HepG2 (cell line): ENCODE results near the gene INPP5E. TPM values are rescaled to one million over a fixed set of nuclear protein-coding genes. Genes with fewer than 3 reads are reported as not detected.

Experiments used
- ATAC-seq: fragments of 200-7000 bp; cut with Tn5 transposase; 3 replicates; pipeline ENCODE4 v1.9.1; 2020; ENCODE audit warnings: mild to moderate bottlenecking, moderate library complexity
- BruUV-seq: library from RNA; stranded (reverse); fragments of 400-500 nt; replicated peaks from 2 replicates; lab custom pipeline; 2021; lab: Mats Ljungman, UMichigan
- CTCF ChIA-PET: fragments of 300-600 bp; formaldehyde crosslinking; extraction: SDS; loops from one replicate; lab custom pipeline; 2021; ENCODE audit warnings: low total read pairs, inconsistent platforms, low intra/inter-chr PET ratio; lab: Yijun Ruan, JAX
- POLR2A ChIA-PET: fragments of 350-600 bp; sonication (Branson Sonifier 250); formaldehyde crosslinking; loops from one replicate; lab custom pipeline; 2020; ENCODE audit warnings: antibody characterized with exemption, inconsistent platforms; lab: Yijun Ruan, JAX
- DNase-seq: peaks from one replicate; pipeline ENCODE4 v3.0.0-alpha.2; 2015; ENCODE audit warnings: low spot score
- FAIRE-seq: peaks from 3 replicates; lab custom pipeline; 2011; peaks lifted over from hg19 to GRCh38; lab: Jason Lieb, UNC
- H2AFZ ChIP-seq: one replicate; pipeline ENCODE4 v1.6.1; 2011; ENCODE audit warnings: low read length, inconsistent platforms
- H3K27ac ChIP-seq: fragments of 300-600 bp; 3 replicates; pipeline ENCODE4 v1.8.0; 2011; ENCODE audit warnings: mixed run types, mild to moderate bottlenecking, mixed read lengths, low read length, inconsistent platforms; ENCODE audit not compliant: insufficient read depth; ENCODE audit errors: extremely low read length
- H3K27me3 ChIP-seq, 2 experiments: fragments of 200-600 bp in 1 of 2; 2 replicates in 1 of 2; 3 replicates in 1 of 2; pipeline versions ENCODE4 v1.6.0 to v1.8.0; 2011; ENCODE audit warnings: low read length in 2 of 2, mild to moderate bottlenecking in 2 of 2, moderate library complexity in 2 of 2, inconsistent platforms in 1 of 2; ENCODE audit not compliant: insufficient read depth in 2 of 2, control insufficient read depth in 1 of 2
- H3K36me3 ChIP-seq, 2 experiments: fragments of 200-600 bp in 1 of 2; replicated peaks in 1 of 2; 2 replicates in 1 of 2; 3 replicates in 1 of 2; pipeline versions ENCODE4 v1.5.1 to v1.8.0; 2011; ENCODE audit warnings: low read length in 2 of 2, inconsistent platforms in 1 of 2; ENCODE audit not compliant: insufficient read depth in 2 of 2, control insufficient read depth in 1 of 2
- H3K4me1 ChIP-seq: 2 replicates; pipeline ENCODE4 v1.5.1; 2012; ENCODE audit warnings: low read length, inconsistent platforms; ENCODE audit not compliant: insufficient read depth
- H3K4me2 ChIP-seq: 2 replicates; pipeline ENCODE4 v1.6.0; 2011; ENCODE audit warnings: low read depth, low read length, inconsistent platforms
- H3K4me3 ChIP-seq, 3 experiments: fragments of 200-600 bp in 1 of 3; sonication (generic), shearing (Covaris generic) in 1 of 3; replicated peaks in 1 of 3; 2 replicates each; pipeline ENCODE4 v1.5.1; 2011 to 2016; ENCODE audit warnings: low read length in 3 of 3, inconsistent platforms in 2 of 3, low read depth in 2 of 3, mild to moderate bottlenecking in 2 of 3, control low read depth in 1 of 3, mixed read lengths in 1 of 3; ENCODE audit not compliant: insufficient read depth in 1 of 3
- H3K79me2 ChIP-seq: one replicate; pipeline ENCODE4 v1.6.1; 2011; ENCODE audit warnings: low read length, inconsistent platforms; ENCODE audit not compliant: insufficient read depth
- H3K9ac ChIP-seq: 2 replicates; pipeline ENCODE4 v1.6.0; 2011; ENCODE audit warnings: mild to moderate bottlenecking, low read depth, low read length, inconsistent platforms; ENCODE audit not compliant: insufficient read depth
- H3K9me3 ChIP-seq: 2 replicates; pipeline ENCODE4 v1.5.1; 2012; ENCODE audit warnings: mild to moderate bottlenecking, low read length
- H4K20me1 ChIP-seq: 2 replicates; pipeline ENCODE4 v1.6.0; 2011; ENCODE audit warnings: inconsistent platforms, mild to moderate bottlenecking, low read length, moderate library complexity; ENCODE audit not compliant: insufficient read depth
- ATF7-NPFF ChIP-seq: sonication (generic); formaldehyde crosslinking; IDR thresholded peaks from 2 replicates; pipeline ENCODE4 v1.8.1; 2023; ENCODE audit warnings: mild to moderate bottlenecking, low read depth, missing genetic modification reagents, moderate library complexity
- FOXA1 ChIP-seq, 2 experiments: fragments of 450-650 bp in 1 of 2; sonication (generic) in 1 of 2; formaldehyde crosslinking in 1 of 2; IDR thresholded peaks; 2 replicates each; pipeline versions ENCODE4 v1.4.0 to v1.6.1; 2016 to 2020; ENCODE audit warnings: missing genetic modification reagents in 1 of 2
- FOXO1 ChIP-seq: sonication (generic); formaldehyde crosslinking; IDR thresholded peaks from 2 replicates; pipeline ENCODE4 v1.4.0; 2020; ENCODE audit warnings: missing genetic modification reagents
- KAT8 ChIP-seq: IDR thresholded peaks from 2 replicates; pipeline ENCODE4 v1.6.1; 2016; ENCODE audit warnings: missing genetic modification reagents, missing compliant biosample characterization
- KLF13 ChIP-seq: sonication (generic); formaldehyde crosslinking; IDR thresholded peaks from 2 replicates; pipeline ENCODE4 v1.4.0; 2020; ENCODE audit warnings: mild to moderate bottlenecking, missing genetic modification reagents
- MAFF ChIP-seq: IDR thresholded peaks from 2 replicates; pipeline ENCODE4 v1.6.1; 2011; ENCODE audit warnings: low read depth, low read length, improper control_type of control experiment
- MYC ChIP-seq: sonication (generic); formaldehyde crosslinking; IDR thresholded peaks from 2 replicates; pipeline ENCODE4 v1.9.0; 2021; ENCODE audit warnings: missing genetic modification reagents, borderline replicate concordance
- NFKB2 ChIP-seq: sonication (generic); formaldehyde crosslinking; IDR thresholded peaks from 2 replicates; pipeline ENCODE4 v1.4.0; 2020; ENCODE audit warnings: missing genetic modification reagents, borderline replicate concordance
- SALL2 ChIP-seq: sonication (generic); formaldehyde crosslinking; IDR thresholded peaks from 2 replicates; pipeline ENCODE4 v1.8.1; 2023; ENCODE audit warnings: mild to moderate bottlenecking, missing genetic modification reagents, inconsistent platforms
- SMAD1 ChIP-seq: sonication (generic); formaldehyde crosslinking; IDR thresholded peaks from 2 replicates; pipeline ENCODE4 v1.4.0; 2020; ENCODE audit warnings: missing genetic modification reagents, low read depth, mild to moderate bottlenecking, borderline replicate concordance
- SP4 ChIP-seq: sonication (generic); formaldehyde crosslinking; IDR thresholded peaks from 2 replicates; pipeline ENCODE4 v1.8.1; 2023; ENCODE audit warnings: mild to moderate bottlenecking, missing genetic modification reagents
- SYNCRIP ChIP-seq: fragments of 200-400 bp; formaldehyde crosslinking; IDR thresholded peaks from 2 replicates; pipeline ENCODE4 v1.6.1; 2018; ENCODE audit warnings: mild to moderate bottlenecking, low read depth, low read length; ENCODE audit not compliant: insufficient read depth
- TAF1 ChIP-seq: sonication (generic); formaldehyde crosslinking; IDR thresholded peaks from 2 replicates; pipeline ENCODE4 v1.4.0; 2020; ENCODE audit warnings: missing genetic modification reagents
- ZBTB1 ChIP-seq: sonication (generic); formaldehyde crosslinking; IDR thresholded peaks from 2 replicates; pipeline ENCODE4 v1.4.0; 2020; ENCODE audit warnings: missing genetic modification reagents, borderline replicate concordance
- ZC3H4 ChIP-seq: sonication (generic); formaldehyde crosslinking; IDR thresholded peaks from 2 replicates; pipeline ENCODE4 v1.4.0; 2020; ENCODE audit warnings: missing genetic modification reagents, borderline replicate concordance
- ZFP82 ChIP-seq: sonication (generic); formaldehyde crosslinking; IDR thresholded peaks from 2 replicates; pipeline ENCODE4 v1.5.1; 2020; ENCODE audit warnings: mild to moderate bottlenecking, missing genetic modification reagents, borderline replicate concordance
- ZNF382 ChIP-seq: sonication (generic); formaldehyde crosslinking; IDR thresholded peaks from 2 replicates; pipeline ENCODE4 v1.5.0; 2020; ENCODE audit warnings: missing genetic modification reagents, mild to moderate bottlenecking, borderline replicate concordance
- ZNF749 ChIP-seq: sonication (generic); formaldehyde crosslinking; IDR thresholded peaks from 2 replicates; pipeline ENCODE4 v1.8.0; 2022; ENCODE audit warnings: mild to moderate bottlenecking, missing genetic modification reagents, moderate library complexity, borderline replicate concordance
- ZSCAN29 ChIP-seq: sonication (generic); formaldehyde crosslinking; conservative IDR thresholded peaks from 2 replicates; pipeline ENCODE4 v1.4.0; 2020; ENCODE audit warnings: mild to moderate bottlenecking, missing genetic modification reagents
- WGBS: methylation state at CpG from one replicate; pipeline ENCODE4 v1.1.6; 2017; ENCODE audit warnings: low lambda C conversion rate; 5-methylcytosine and 5-hydroxymethylcytosine counted together
- in situ Hi-C: cut with HindIII; loops from 2 replicates; pipeline ENCODE4 v1.10.0; 2017; ENCODE audit warnings: low pct_unique_long_range_greater_than_20kb; ENCODE audit not compliant: extremely low pct_ligation_motif_present
- intact Hi-C: fragments of 100-400 bp; cut with micrococcal nuclease; formaldehyde crosslinking; loops from one replicate; pipeline ENCODE4 v1.10.0; 2022; ENCODE audit not compliant: unreplicated experiment
- polyA plus RNA-seq, 8 experiments: library from polyadenylated mRNA; depleted of rRNA in 3 of 8; stranded (reverse) in 7 of 8; unstranded in 1 of 8; fragments of >200 nt; fragmentation: Illumina TruSeq in 4 of 8; extraction: Trizol in 4 of 8; gene quantifications; 2 replicates each; pipeline versions ENCODE4 v1.2.1 to v1.2.3, GENCODE V29; 2011 to 2016; ENCODE audit warnings: low read depth in 4 of 8, missing spikeins in 1 of 8, mixed read lengths in 1 of 8; ENCODE audit not compliant: insufficient read depth in 1 of 8
- total RNA-seq, 5 experiments: library from RNA; depleted of rRNA; stranded (reverse); fragments of >200 nt; fragmentation: Illumina TruSeq; extraction: Trizol; gene quantifications; 2 replicates each; pipeline ENCODE4 v1.2.3, GENCODE V29; 2016; ENCODE audit warnings: low read depth in 1 of 5
- TF ChIP-seq, protein P1 (sequence below): sonication (generic); formaldehyde crosslinking; conservative IDR thresholded peaks from 2 replicates; pipeline ENCODE4 v1.4.0; 2020; ENCODE audit warnings: mild to moderate bottlenecking, missing genetic modification reagents, moderate library complexity
- TF ChIP-seq, protein P2 (sequence below): sonication (generic); formaldehyde crosslinking; conservative IDR thresholded peaks from 2 replicates; pipeline ENCODE4 v1.5.0; 2020; ENCODE audit warnings: missing genetic modification reagents

The INPP5E gene
- total and polyA plus RNA-seq, 2 of the 13 experiments (the other 11 are each of a cell fraction or from before 2014, with no cell fraction given) = 5.5 TPM

DNA sequence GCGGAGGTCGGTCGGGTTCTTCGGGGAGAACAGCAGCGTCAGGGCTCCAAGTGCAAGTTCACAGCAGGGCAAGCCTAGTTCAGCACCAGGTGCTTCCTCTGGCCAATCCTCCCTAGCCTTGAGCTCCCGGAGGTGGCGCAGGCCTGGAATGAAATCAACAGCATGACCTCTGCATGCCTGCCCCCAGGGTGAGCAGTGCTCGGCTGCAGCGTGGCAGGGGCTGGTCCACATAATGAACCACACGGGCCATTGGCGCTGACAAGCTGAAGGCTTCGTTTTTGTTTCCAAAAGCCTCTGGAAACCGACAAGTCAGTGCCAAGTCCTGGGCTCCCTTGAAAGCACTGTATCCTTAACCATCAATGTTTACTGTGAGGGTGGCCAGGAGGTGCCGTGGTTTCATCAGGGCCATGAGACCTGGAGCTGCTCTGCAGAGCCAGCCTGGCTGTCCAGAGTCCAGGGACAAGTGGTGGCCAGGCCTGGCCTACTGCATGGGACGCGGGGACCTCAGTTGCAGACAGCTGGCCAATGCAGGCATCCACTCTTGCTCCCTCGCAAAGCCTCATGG lies 2.1 kb upstream of the INPP5E start:
- no TSS peak for BruUV-seq
- TF ChIP-seq KAT8 (CRISPR knock-in tag) (no peak), MAFF (no peak), ZSCAN29 (CRISPR knock-in tag) (no peak), ZNF749 (CRISPR knock-in tag) (no peak), ZC3H4 (no peak), SALL2 (CRISPR knock-in tag) (no peak), FOXO1 (CRISPR knock-in tag) (no peak; the same call in 1 of the 2 replicates), ZBTB1 (CRISPR knock-in tag) (no peak), FOXA1 (IDR thresholded peaks at IDR 0.05) (no peak), FOXA1 (CRISPR knock-in tag; IDR thresholded peaks at IDR 0.05) (peak; percentile 24; the same call in 1 of the 2 replicates), NFKB2 (no peak), ATF7-NPFF (0 out of 2 replicates have a peak, but pooled peaks have one; percentile 33), KLF13 (CRISPR knock-in tag) (no peak), ZFP82 (no peak), MYC (CRISPR knock-in tag) (no peak), SYNCRIP (no peak), ZNF382 (CRISPR knock-in tag) (no peak), SP4 (CRISPR knock-in tag) (no peak), SMAD1 (CRISPR knock-in tag) (no peak), TAF1 (CRISPR knock-in tag) (no peak)
- TF ChIP-seq, protein P1, sequence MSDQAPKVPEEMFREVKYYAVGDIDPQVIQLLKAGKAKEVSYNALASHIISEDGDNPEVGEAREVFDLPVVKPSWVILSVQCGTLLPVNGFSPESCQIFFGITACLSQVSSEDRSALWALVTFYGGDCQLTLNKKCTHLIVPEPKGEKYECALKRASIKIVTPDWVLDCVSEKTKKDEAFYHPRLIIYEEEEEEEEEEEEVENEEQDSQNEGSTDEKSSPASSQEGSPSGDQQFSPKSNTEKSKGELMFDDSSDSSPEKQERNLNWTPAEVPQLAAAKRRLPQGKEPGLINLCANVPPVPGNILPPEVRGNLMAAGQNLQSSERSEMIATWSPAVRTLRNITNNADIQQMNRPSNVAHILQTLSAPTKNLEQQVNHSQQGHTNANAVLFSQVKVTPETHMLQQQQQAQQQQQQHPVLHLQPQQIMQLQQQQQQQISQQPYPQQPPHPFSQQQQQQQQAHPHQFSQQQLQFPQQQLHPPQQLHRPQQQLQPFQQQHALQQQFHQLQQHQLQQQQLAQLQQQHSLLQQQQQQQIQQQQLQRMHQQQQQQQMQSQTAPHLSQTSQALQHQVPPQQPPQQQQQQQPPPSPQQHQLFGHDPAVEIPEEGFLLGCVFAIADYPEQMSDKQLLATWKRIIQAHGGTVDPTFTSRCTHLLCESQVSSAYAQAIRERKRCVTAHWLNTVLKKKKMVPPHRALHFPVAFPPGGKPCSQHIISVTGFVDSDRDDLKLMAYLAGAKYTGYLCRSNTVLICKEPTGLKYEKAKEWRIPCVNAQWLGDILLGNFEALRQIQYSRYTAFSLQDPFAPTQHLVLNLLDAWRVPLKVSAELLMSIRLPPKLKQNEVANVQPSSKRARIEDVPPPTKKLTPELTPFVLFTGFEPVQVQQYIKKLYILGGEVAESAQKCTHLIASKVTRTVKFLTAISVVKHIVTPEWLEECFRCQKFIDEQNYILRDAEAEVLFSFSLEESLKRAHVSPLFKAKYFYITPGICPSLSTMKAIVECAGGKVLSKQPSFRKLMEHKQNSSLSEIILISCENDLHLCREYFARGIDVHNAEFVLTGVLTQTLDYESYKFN (CRISPR knock-in tag) = peak; percentile 28; the same call in 1 of the 2 replicates
- TF ChIP-seq, protein P2, sequence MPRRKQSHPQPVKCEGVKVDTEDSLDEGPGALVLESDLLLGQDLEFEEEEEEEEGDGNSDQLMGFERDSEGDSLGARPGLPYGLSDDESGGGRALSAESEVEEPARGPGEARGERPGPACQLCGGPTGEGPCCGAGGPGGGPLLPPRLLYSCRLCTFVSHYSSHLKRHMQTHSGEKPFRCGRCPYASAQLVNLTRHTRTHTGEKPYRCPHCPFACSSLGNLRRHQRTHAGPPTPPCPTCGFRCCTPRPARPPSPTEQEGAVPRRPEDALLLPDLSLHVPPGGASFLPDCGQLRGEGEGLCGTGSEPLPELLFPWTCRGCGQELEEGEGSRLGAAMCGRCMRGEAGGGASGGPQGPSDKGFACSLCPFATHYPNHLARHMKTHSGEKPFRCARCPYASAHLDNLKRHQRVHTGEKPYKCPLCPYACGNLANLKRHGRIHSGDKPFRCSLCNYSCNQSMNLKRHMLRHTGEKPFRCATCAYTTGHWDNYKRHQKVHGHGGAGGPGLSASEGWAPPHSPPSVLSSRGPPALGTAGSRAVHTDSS (CRISPR knock-in tag) = no peak

More for the DNA sequence above, 2.1 kb upstream of the INPP5E start:
- H3K27me3 ChIP-seq = no peaks in the 10 kb centered on the region; a peak in 1 of 5 replicates
- H3K4me1 ChIP-seq = peaks cover 41% of the 10 kb centered on the region
- H3K4me2 ChIP-seq = no peak overlapping the region
- ChIA-PET POLR2A (interaction anchor here (1.1 kb wide), 1 partner anchor 96 kb away, joined by 3 read pairs; no protein-coding TSS in a partner anchor), CTCF (no interaction called here)
- in situ Hi-C loops (loop anchor here (5.0 kb wide), 1 partner anchor 36 kb away; no protein-coding TSS in a partner anchor), intact Hi-C loops (no loop called here)
- ATAC-seq (peak; percentile 71), DNase-seq (peak; percentile 20), FAIRE-seq (peak; percentile 21)
- 0 out of 2 replicates have a peak, but pooled peaks cover 2% of the 10 kb centered on the region for H4K20me1 ChIP-seq
- H3K9ac ChIP-seq = no peak overlapping the region
- H3K79me2 ChIP-seq = peaks cover 22% of the 10 kb centered on the region
- peaks cover 19 to 49% of the 10 kb centered on the region in 2 experiments; a peak in 4 of 5 replicates for H3K36me3 ChIP-seq
- H2AFZ ChIP-seq = no peak overlapping the region
- no peak overlapping the region for H3K4me3 ChIP-seq
- H3K9me3 ChIP-seq = no peaks in the 10 kb centered on the region
- WGBS = 88% methylated on average over 10 of the region's 17 CpGs
- peak overlapping the region; percentile 76 for H3K27ac ChIP-seq
